Ovary (tissue), 3 donors: ENCODE data around the gene IL24.

ENCODE experiments used
- CTCF ChIP-seq, 3 donors: fragments of 450-650 bp in 2 of 3; fragments of 200-600 bp in 1 of 3; IDR thresholded peaks; one replicate each; pipeline versions ENCODE4 v1.5.1 to v1.8.0; 2016 to 2022; ENCODE audit warnings: antibody characterized with exemption in 3 of 3, mild to moderate bottlenecking in 1 of 3
- POLR2A ChIP-seq: fragments of 450-650 bp; IDR thresholded peaks from one replicate; pipeline ENCODE4 v1.6.1; 2017; ENCODE audit warnings: antibody characterized with exemption, mild to moderate bottlenecking, moderate library complexity
- donor health status: DM: no; HTN: no; CAD: no.

DNA sequence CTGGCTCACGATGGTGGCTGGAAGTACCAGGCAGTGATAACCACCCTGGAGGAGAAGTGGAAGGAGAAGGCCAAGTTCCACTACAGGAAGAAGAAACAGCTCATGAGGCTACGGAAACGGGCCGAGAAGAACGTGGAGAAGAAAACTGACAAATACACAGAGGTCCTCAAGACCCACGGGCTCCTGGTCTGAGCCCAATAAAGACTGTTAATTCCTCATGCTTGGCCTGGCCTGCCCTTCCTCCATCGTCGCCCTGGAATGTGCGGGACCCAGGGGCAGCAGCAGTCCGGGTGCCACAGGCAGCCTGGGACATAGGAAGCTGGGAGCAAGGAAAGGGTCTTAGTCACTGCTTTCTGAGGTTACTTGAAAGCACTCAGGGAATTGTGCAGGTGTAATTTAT, 10.8 kb downstream of the IL24 start:
- TF ChIP-seq CTCF (IDR thresholded peaks at IDR 0.05): no peak
- TF ChIP-seq POLR2A: no peak
